Adrenal gland (tissue), 12 donors: ENCODE measurements around the gene ABCB6. TPM values are rescaled to one million over a fixed set of nuclear protein-coding genes. Genes with fewer than 3 reads are reported as not detected.

ENCODE experiments used
- DNase-seq, 7 donors: peaks; one replicate each; pipeline ENCODE4 v3.0.0-alpha.2; 2019 to 2020
- H3K27ac ChIP-seq, 5 donors: fragments of 200-600 bp; sonication (generic) in 4 of 5; 1 replicate in 3 of 5; 2 replicates in 2 of 5; pipeline versions ENCODE4 v1.5.1 to v1.8.0; 2016 to 2020; ENCODE audit warnings: mild to moderate bottlenecking in 1 of 5
- H3K27me3 ChIP-seq: fragments of 200-600 bp; 2 replicates; pipeline ENCODE4 v1.8.0; 2021
- H3K36me3 ChIP-seq, 2 donors: fragments of 200-600 bp; replicated peaks in 1 of 2; 1 replicate in 1 of 2; 2 replicates in 1 of 2; pipeline versions ENCODE4 v1.5.1 to v1.8.0; 2018 to 2022
- H3K4me1 ChIP-seq, 2 donors: fragments of 200-600 bp; replicated peaks in 1 of 2; 1 replicate in 1 of 2; 2 replicates in 1 of 2; pipeline versions ENCODE4 v1.5.1 to v1.8.0; 2018 to 2021
- H3K4me3 ChIP-seq, 4 donors: fragments of 200-600 bp; sonication (generic) in 3 of 4; one replicate each; pipeline ENCODE4 v1.5.1; 2016 to 2018
- H3K9me3 ChIP-seq, 3 donors: fragments of 200-600 bp; sonication (generic) in 1 of 3; replicated peaks in 1 of 3; 1 replicate in 2 of 3; 2 replicates in 1 of 3; pipeline versions ENCODE4 v1.5.1 to v1.8.0; 2016 to 2021
- POLR2A ChIP-seq, 2 donors: fragments of 450-650 bp; IDR thresholded peaks; one replicate each; pipeline ENCODE4 v1.6.1; 2017; ENCODE audit warnings: antibody characterized with exemption in 2 of 2, mild to moderate bottlenecking in 2 of 2, moderate library complexity in 1 of 2
- WGBS, 4 donors: extraction: QIAGEN DNeasy Blood & Tissue Kit in 2 of 4; methylation state at CpG; one replicate each; pipeline versions ENCODE4 v1.1.5 to v1.1.7; 2013 to 2017; 5-methylcytosine and 5-hydroxymethylcytosine counted together
- intact Hi-C, 2 donors: fragments of 100-400 bp; cut with DNase I; formaldehyde crosslinking; loops; one replicate each; pipeline versions ENCODE4 v1.14.1 to v1.15.0; 2022 to 2023
- polyA plus RNA-seq, 3 donors: library from polyadenylated mRNA; stranded (reverse); fragments of 200-250 nt in 2 of 3; fragments of 350-450 nt in 1 of 3; fragmentation: Illumina TruSeq in 1 of 3; extraction: RNeasy Lipid Tissue Mini Kit (QIAGEN cat#74804) in 1 of 3; gene quantifications; one replicate each; pipeline ENCODE4 v1.2.3, GENCODE V29; 2013 to 2014
- total RNA-seq, 9 donors: library from RNA; depleted of rRNA in 4 of 9; stranded (reverse); fragments of >200 nt in 4 of 9; fragments of 120-200 nt in 1 of 9; fragmentation: NEBNext Ultra II Directional in 1 of 9; extraction: Animal tissue kit (Norgen Biotek cat#: 25700) in 1 of 9; gene quantifications; one replicate each; pipeline versions ENCODE4 v1.1.0 to v1.2.4, GENCODE V29; 2013 to 2023
- TF ChIP-seq, protein P1 (sequence below), 6 experiments: fragments of 450-650 bp in 4 of 6; fragments of 200-600 bp in 2 of 6; sonication (generic) in 1 of 6; IDR thresholded peaks; 1 replicate in 5 of 6; 2 replicates in 1 of 6; pipeline versions ENCODE4 v1.5.1 to v1.8.0; 2016 to 2021; ENCODE audit warnings: antibody characterized with exemption in 6 of 6, mild to moderate bottlenecking in 2 of 6, moderate library complexity in 1 of 6
- donor health status: healthy with polysubstance abuse.
- donor health status: Bipolar disorder and iron deficiency.
- donor health status: DM: yes; HTN: yes; CAD: no.
- donor health status: DM: no; HTN: no; CAD: no.
- donor health status: DM: no; HTN: no; CAD: no.
- donor health status: DM: yes; HTN: yes; CAD: no.

Gene ABCB6
- total and polyA plus RNA-seq, 12 donors, result 10.1 to 85.1 (median 27.9) TPM

DNA sequence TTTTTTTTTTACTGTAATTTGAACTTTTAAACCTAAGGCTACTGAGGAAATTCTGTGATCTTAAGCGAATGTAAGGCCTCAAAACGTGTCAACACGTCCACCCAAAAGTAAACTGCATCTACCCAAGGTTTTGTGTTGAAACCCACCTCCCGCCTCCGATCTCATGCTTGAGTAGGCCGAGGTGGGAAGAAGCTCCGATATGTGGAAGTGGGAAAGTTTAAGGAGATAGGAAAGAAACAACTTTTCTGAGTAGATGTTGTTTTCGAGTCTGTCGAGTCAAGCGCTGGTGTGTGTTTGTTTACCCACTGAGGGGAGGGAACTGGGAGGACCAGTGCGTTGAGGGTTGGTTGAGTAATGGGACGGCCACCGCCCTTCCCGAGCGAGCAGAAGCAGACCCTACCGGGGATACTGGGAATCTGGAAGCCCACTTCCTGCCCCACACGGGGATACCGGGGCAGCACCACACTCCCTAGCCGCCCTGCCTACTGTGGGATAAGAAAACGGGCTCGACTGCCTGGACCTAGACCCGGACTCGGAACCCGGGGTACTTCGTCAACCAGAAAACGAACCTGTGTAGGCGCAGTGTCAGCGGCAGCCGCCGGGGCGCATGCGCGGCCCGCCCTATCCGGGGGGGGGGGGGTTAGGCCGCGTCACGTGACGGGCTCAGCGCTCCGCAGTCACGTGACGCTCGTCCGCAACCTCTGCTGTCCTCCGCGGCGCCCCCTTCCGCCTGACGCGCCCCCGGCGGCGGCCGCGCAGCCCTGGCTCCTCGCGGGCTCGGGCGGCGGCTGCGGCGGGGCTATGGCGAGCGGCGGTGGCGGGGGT lies 41.0 kb downstream of the ABCB6 start, which contains the start of gene RETREG2:
Gene RETREG2 (plus strand): TSS at position 724 of the 825 bp plus-strand sequence. CDS start 78 bp downstream, at position 802.
- TF ChIP-seq, protein P1, sequence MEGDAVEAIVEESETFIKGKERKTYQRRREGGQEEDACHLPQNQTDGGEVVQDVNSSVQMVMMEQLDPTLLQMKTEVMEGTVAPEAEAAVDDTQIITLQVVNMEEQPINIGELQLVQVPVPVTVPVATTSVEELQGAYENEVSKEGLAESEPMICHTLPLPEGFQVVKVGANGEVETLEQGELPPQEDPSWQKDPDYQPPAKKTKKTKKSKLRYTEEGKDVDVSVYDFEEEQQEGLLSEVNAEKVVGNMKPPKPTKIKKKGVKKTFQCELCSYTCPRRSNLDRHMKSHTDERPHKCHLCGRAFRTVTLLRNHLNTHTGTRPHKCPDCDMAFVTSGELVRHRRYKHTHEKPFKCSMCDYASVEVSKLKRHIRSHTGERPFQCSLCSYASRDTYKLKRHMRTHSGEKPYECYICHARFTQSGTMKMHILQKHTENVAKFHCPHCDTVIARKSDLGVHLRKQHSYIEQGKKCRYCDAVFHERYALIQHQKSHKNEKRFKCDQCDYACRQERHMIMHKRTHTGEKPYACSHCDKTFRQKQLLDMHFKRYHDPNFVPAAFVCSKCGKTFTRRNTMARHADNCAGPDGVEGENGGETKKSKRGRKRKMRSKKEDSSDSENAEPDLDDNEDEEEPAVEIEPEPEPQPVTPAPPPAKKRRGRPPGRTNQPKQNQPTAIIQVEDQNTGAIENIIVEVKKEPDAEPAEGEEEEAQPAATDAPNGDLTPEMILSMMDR (IDR thresholded peaks at IDR 0.05), result peak in 3 of 6 experiments; percentile 28 to 50 (median 33)
- peak; percentile 90 to 92 for TF ChIP-seq POLR2A (IDR thresholded peaks at IDR 0.05)
- Histone ChIP-seq H3K36me3 (peaks cover 0 to 58% of the 10 kb centered on the region in 2 donors), H3K9me3 (no peaks in the 10 kb centered on the region), H3K4me3 (peak within 1 kb of the TSS; percentile 60 to 100 (median 88)), H3K27ac (peak within 1 kb of the TSS; percentile 97 to 100 (median 99)), H3K4me1 (peaks cover 20 to 21% of the 10 kb centered on the region in 2 donors), H3K27me3 (no peaks in the 10 kb centered on the region)
- DNase-seq, result peak; percentile 82 to 91 (median 86)
- intact Hi-C loops, result no loop called here
- WGBS, 4 donors, result 1% methylated on average over 24 to 67 of the region's 67 CpGs

DNA sequence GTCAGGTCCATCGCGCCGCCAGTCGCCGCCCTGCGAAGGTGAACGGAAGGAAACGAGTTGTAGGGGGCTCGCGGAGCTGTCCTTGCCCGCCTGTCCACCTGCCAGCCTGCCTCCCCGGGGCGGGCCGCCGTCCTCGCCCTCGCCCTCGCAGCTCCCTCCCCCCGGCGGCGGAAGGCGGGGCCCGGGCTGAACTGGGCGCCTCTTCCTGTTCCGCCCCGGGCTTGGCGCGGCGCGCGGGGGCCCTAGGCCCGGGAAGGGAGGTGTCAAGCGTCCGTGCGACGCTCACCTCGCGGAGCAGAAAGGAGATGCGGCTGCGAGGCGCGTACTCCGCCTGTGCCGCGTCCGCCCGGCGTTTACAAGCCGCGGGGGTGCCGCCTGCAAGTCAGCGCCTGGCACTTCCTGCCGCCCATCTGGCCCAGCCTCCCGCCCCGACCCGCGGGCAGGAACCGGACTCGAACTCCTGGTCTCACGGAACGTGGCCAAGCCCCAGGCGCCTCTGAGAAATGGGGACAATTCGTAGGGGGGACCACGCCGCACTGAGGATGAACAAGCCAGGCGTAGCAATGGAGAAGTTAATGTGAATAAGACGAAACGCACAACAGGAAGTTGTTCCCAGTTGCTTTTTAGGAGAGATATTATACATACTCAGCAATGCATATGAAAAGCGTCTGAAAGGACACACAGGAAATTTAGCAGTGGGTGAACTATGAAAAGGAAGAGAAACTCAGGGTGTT lies 41.8 kb downstream of the ABCB6 start, which contains the start of gene CNPPD1:
Gene CNPPD1 (minus strand): TSS at position 108 of the 734 bp plus-strand sequence. CDS start 97 bp downstream, at position 11.
- peak; percentile 80 to 91 (median 85) for DNase-seq
- WGBS, 4 donors, result 0 to 1% (median 0%) methylated on average over 10 to 69 of the region's 69 CpGs
- Histone ChIP-seq H3K9me3 (no peaks in the 10 kb centered on the region), H3K27ac (peak within 1 kb of the TSS; percentile 97 to 100 (median 99)), H3K4me1 (peaks cover 20 to 21% of the 10 kb centered on the region in 2 donors), H3K27me3 (no peaks in the 10 kb centered on the region), H3K4me3 (peak within 1 kb of the TSS; percentile 79 to 100 (median 93)), H3K36me3 (peaks cover 0 to 58% of the 10 kb centered on the region in 2 donors)
- TF ChIP-seq, protein P1 (IDR thresholded peaks at IDR 0.05), result peak in 1 of 6 experiments; percentile 3
- TF ChIP-seq POLR2A (IDR thresholded peaks at IDR 0.05), result peak; percentile 79 to 85
- intact Hi-C loops, result no loop called here

DNA sequence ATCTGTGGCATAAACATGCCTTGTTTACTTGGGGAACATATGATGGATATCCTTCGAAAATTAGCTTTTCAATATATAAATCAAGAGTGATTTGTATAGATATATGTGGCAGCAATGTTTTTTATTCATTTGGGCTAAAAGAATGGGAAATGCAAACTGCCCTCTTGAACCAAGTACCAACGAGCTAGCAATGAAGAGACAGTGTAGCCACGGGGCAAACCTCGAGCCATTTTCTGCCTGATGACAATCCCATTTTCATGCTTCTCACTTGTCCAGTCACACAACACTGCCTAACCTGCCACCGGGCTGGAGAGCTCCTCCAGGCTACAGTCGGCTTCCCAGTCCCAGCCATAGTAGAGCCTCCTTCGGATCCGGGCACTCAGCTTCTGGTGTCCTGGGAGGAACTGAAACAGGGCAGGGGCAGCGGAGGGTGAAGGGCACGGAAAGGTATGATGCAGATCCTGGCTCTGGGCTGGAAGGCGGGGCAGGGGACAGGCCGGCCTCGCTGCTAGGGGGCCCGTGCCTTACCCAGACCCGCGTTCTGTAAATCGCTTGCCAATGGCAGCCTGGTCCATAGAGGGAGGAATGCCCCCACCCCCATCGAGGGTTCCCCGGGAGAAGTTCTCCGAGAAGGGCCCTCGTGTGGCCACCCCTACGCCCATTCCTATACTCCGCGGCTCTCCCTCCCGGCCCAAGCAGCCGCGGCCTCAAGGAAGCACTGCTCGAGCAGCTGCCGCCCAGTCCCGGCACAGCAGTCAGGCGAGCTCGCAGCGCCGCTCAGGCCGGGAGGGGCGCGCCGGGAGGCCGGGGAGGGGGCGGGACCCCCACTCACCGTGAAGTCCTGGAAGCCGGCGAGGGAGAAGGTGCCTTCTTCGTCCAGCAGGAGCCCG lies 42.6 kb downstream of the ABCB6 start:
- DNase-seq, result peak; percentile 68 to 86 (median 79)
- 2 to 16% (median 5%) methylated on average over 6 to 45 of the region's 45 CpGs for WGBS, 4 donors
- peaks cover 0 to 50% of the 10 kb centered on the region in 2 donors for H3K36me3 ChIP-seq

More for the DNA sequence above, 42.6 kb downstream of the ABCB6 start:
- Histone ChIP-seq H3K27ac (peak overlapping the region; percentile 97 to 100 (median 99)), H3K4me3 (peak overlapping the region; percentile 79 to 100 (median 93)), H3K27me3 (no peaks in the 10 kb centered on the region), H3K4me1 (peaks cover 20 to 27% of the 10 kb centered on the region in 2 donors), H3K9me3 (no peaks in the 10 kb centered on the region)
- intact Hi-C loops, result no loop called here
- TF ChIP-seq POLR2A (IDR thresholded peaks at IDR 0.05), result peak in 1 of 2 donors; percentile 55
- TF ChIP-seq, protein P1 (IDR thresholded peaks at IDR 0.05), result peak in 1 of 6 experiments; percentile 24
